Mammary epithelial cell (primary cell): ENCODE results near the gene ASIC1.

Experiments used
- CTCF ChIP-seq, 2 donors: IDR thresholded peaks in 1 of 2; conservative IDR thresholded peaks in 1 of 2; 2 replicates each; pipeline ENCODE4 v1.5.1; 2011 to 2012; ENCODE audit warnings: inconsistent platforms in 2 of 2, low read length in 2 of 2, mild to moderate bottlenecking in 2 of 2, control low read depth in 1 of 2, low read depth in 1 of 2; ENCODE audit not compliant: insufficient read depth in 1 of 2; ENCODE audit errors: extremely low read depth in 1 of 2
- EZH2 ChIP-seq: IDR thresholded peaks from 2 replicates; pipeline ENCODE4 v1.6.1; 2012; ENCODE audit warnings: low read length, inconsistent platforms, borderline replicate concordance

- TF ChIP-seq CTCF (conservative IDR thresholded peaks at IDR 0.05 in 1 of 2, IDR thresholded peaks at IDR 0.05 in 1 of 2; ENCODE audit: extremely low read depth in 1 of 2, insufficient read depth in 1 of 2, low read depth in 1 of 2, low read length in 2 of 2) (no peak), EZH2 (no peak)
Measured at GRCh38 chr12:50049254-50050118, 7.9 kb upstream of the ASIC1 start.
